Activated naive CD4-positive, alpha-beta T cell treated with anti-CD3 and anti-CD28 coated beads, Interleukin-2, amount 50 U/mL, for 72 hours (primary cell): ENCODE measurements around the gene ILF2. TPM values are rescaled to one million over a fixed set of nuclear protein-coding genes. Genes with fewer than 3 reads are reported as not detected.

Source experiments
- ATAC-seq, 2 donors: fragments of 150-1000 bp; cut with Tn5 transposase; 2 replicates each; pipeline ENCODE4 v1.10.0; 2021; ENCODE audit warnings: mild to moderate bottlenecking in 2 of 2, moderate library complexity in 2 of 2
- DNase-seq, 2 donors: peaks; one replicate each; pipeline ENCODE4 v3.0.0; 2021 to 2022; ENCODE audit warnings: low spot score in 2 of 2
- H3K27ac Mint-ChIP-seq, 2 donors: one replicate each; pipeline ENCODE4 v1.8.0; 2022; ENCODE audit warnings: mild to moderate bottlenecking in 2 of 2, mixed read lengths in 2 of 2
- H3K36me3 Mint-ChIP-seq, 2 donors: one replicate each; pipeline ENCODE4 v1.8.0; 2022; ENCODE audit warnings: mixed read lengths in 2 of 2
- H3K9me3 Mint-ChIP-seq, 2 donors: one replicate each; pipeline ENCODE4 v1.8.0; 2022; ENCODE audit warnings: mixed read lengths in 2 of 2
- total RNA-seq, 2 donors: library from RNA; stranded (reverse); gene quantifications; one replicate each; pipeline ENCODE4 v1.2.3, GENCODE V29; 2022

Gene ILF2
- total RNA-seq, 2 donors from 2014 or later, result 247 to 316 TPM

GRCh38 chr1:153662269-153662668 lies 8.5 kb downstream of the ILF2 start:
- ATAC-seq (no peak), DNase-seq (no peak)
- H3K9me3 Mint-ChIP-seq, result no peaks in the 10 kb centered on the region
- peak overlapping the region in 1 of 2 donors; percentile 4 for H3K27ac Mint-ChIP-seq
- H3K36me3 Mint-ChIP-seq, result peaks cover 31 to 33% of the 10 kb centered on the region in 2 donors

DNA sequence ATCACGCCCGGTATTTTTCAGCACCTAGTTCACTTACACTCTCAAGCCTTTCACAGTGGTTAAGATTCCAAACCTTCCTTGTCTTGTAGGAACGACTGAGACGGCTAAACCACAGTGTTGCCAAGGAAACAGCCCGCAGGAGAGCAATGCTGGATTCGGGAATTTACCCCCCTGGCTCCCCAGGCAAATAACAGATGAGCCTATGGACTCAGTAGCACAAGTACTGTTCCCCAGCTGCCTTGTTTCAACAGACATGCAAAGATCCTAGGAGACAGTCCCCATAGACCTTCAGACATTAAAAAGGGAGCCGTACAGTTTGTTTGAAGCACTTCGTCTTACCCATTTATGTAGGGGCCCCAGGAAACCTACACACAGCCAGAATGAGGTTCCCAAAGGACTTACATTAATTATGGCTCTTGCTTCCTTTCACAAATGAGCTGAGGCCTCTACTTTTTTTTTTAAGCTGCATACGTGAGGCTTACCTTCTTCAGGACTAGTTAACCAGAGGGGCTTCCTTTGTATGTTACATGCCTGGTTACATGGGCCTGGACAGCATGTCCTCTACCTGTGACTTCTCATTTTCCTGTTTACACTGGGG lies 9.6 kb downstream of the ILF2 start:
- DNase-seq, result no peak
- H3K27ac Mint-ChIP-seq, result peak overlapping the region; percentile 39 to 65
- no peaks in the 10 kb centered on the region for H3K9me3 Mint-ChIP-seq
- ATAC-seq, result no peak
- peaks cover 22 to 28% of the 10 kb centered on the region in 2 donors for H3K36me3 Mint-ChIP-seq

GRCh38 chr1:153659656-153660055 lies 11.1 kb downstream of the ILF2 start:
- ATAC-seq (no peak), DNase-seq (no peak)
- H3K27ac Mint-ChIP-seq, result peak overlapping the region; percentile 93 to 96
- H3K36me3 Mint-ChIP-seq, result peaks cover 11 to 13% of the 10 kb centered on the region in 2 donors
- no peaks in the 10 kb centered on the region for H3K9me3 Mint-ChIP-seq

GRCh38 chr1:153659175-153659534 lies 11.6 kb downstream of the ILF2 start:
- DNase-seq (no peak), ATAC-seq (peak in 1 of 2 donors; percentile 1)
- peak overlapping the region; percentile 93 to 96 for H3K27ac Mint-ChIP-seq
- H3K36me3 Mint-ChIP-seq, result peaks cover 8 to 11% of the 10 kb centered on the region in 2 donors
- no peaks in the 10 kb centered on the region for H3K9me3 Mint-ChIP-seq

GRCh38 chr1:153658400-153659174 lies 12.2 kb downstream of the ILF2 start, which contains the start of gene SNAPIN:
Gene SNAPIN, plus strand, starts transcription at chr1:153658703. Its CDS starts 41 bp downstream, at chr1:153658744.
- Mint-ChIP-seq H3K9me3 (no peaks in the 10 kb centered on the region), H3K27ac (peak within 1 kb of the TSS; percentile 93 to 96), H3K36me3 (peaks cover 6 to 11% of the 10 kb centered on the region in 2 donors)
- DNase-seq (peak; percentile 89 to 93), ATAC-seq (peak; percentile 93 to 94)

- no peak overlapping the region for H3K27ac Mint-ChIP-seq
- no peaks in the 10 kb centered on the region for H3K9me3 Mint-ChIP-seq
- peaks cover 6 to 11% of the 10 kb centered on the region in 2 donors for H3K36me3 Mint-ChIP-seq
- no peak for ATAC-seq
- peak in 1 of 2 donors; percentile 13 for DNase-seq
Measured at GRCh38 chr1:153655333-153655732, 15.5 kb downstream of the ILF2 start.

- Mint-ChIP-seq H3K9me3 (no peaks in the 10 kb centered on the region), H3K27ac (no peak overlapping the region), H3K36me3 (peaks cover 0 to under 1% of the 10 kb centered on the region in 2 donors)
- peak in 1 of 2 donors; percentile 26 for DNase-seq
- ATAC-seq, result no peak
Measured at GRCh38 chr1:153652805-153653500, 17.8 kb downstream of the ILF2 start.

GRCh38 chr1:153651771-153652170 lies 19.0 kb downstream of the ILF2 start:
- no peaks in the 10 kb centered on the region for H3K9me3 Mint-ChIP-seq
- no peak overlapping the region for H3K27ac Mint-ChIP-seq
- peaks cover 5 to 12% of the 10 kb centered on the region in 2 donors for H3K36me3 Mint-ChIP-seq
- ATAC-seq (no peak), DNase-seq (peak in 1 of 2 donors; percentile 26)

DNA sequence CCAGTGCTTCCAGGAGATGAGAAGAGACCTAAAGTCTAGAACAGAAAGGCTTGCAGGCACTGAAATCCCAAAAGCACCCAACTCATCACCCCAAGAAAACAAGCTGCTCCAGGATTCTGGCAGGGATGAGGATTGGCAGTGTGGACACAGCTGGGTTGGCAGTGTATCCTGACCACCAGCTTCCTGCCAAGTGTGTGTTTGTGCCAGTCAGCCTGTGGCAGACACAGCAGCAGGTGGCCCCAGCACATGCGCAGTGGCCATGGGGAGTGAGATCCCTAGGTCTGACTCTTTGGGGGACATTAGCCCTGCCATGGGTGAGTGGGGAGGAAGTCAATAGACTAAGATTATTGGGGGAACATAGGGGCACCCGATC lies 20.9 kb downstream of the ILF2 start:
- peak in 1 of 2 donors; percentile 52 for DNase-seq
- peaks cover 15 to 28% of the 10 kb centered on the region in 2 donors for H3K36me3 Mint-ChIP-seq
- peak overlapping the region; percentile 82 to 88 for H3K27ac Mint-ChIP-seq
- ATAC-seq, result peak; percentile 36 to 48
- no peaks in the 10 kb centered on the region for H3K9me3 Mint-ChIP-seq

DNA sequence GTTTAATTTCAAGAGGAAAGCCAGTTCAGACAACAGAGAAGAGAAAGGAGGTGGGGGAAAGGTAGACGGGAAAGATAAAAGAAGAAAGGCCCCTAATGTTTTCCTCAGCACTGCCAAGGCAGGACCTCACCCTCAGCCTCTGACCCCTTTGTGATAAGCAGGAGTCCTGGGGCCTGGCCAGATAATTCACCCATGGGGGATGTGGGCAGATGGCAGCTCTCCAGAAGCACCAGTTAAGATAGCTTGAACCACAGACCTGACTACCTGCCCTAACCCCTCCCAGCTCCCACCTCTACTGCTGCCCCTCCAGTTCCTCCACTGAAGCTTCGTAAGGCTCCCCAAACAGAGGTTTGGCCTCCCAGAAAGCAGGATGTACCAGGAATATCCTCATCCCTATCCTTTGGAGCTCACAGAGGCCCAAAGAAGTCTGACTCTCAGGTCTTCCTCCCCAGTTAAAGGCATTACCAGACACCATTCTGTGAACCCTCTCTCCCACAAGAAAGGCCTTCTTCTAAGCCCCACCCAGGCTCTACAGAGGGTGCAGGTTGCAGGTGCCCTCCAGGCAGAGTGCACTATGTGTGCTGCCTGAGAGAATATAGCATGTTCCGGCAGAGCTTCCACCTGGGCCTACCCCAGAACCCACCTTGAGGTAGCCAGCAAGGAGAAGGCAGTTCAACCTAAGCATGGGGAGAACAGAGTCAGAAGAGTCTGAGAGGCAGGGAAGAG lies 21.5 kb downstream of the ILF2 start:
- Mint-ChIP-seq H3K36me3 (peaks cover 20 to 34% of the 10 kb centered on the region in 2 donors), H3K27ac (peak overlapping the region; percentile 82 to 88), H3K9me3 (no peaks in the 10 kb centered on the region)
- ATAC-seq (peak; percentile 36 to 47), DNase-seq (peak in 1 of 2 donors; percentile 52)

- Mint-ChIP-seq H3K27ac (peak overlapping the region; percentile 61 to 82), H3K9me3 (no peaks in the 10 kb centered on the region), H3K36me3 (peaks cover 32 to 45% of the 10 kb centered on the region in 2 donors)
- no peak for ATAC-seq
- peak in 1 of 2 donors; percentile 48 for DNase-seq
Measured at GRCh38 chr1:153648000-153648643, 22.7 kb downstream of the ILF2 start.

- DNase-seq (peak in 1 of 2 donors; percentile 45), ATAC-seq (peak in 1 of 2 donors; percentile 15)
- Mint-ChIP-seq H3K9me3 (no peaks in the 10 kb centered on the region), H3K36me3 (peaks cover 35 to 53% of the 10 kb centered on the region in 2 donors), H3K27ac (peak overlapping the region; percentile 10 to 82)
Measured at GRCh38 chr1:153647346-153647714, 23.5 kb downstream of the ILF2 start.

- H3K36me3 Mint-ChIP-seq, result peaks cover 40 to 58% of the 10 kb centered on the region in 2 donors
- no peak for ATAC-seq
Measured at GRCh38 chr1:153646672-153647345, 24.0 kb downstream of the ILF2 start.

GRCh38 chr1:153643816-153644215 lies 27.0 kb downstream of the ILF2 start:
- DNase-seq (no peak), ATAC-seq (no peak)
- peak overlapping the region in 1 of 2 donors; percentile 57 for H3K27ac Mint-ChIP-seq
- H3K9me3 Mint-ChIP-seq, result no peaks in the 10 kb centered on the region
- H3K36me3 Mint-ChIP-seq, result peaks cover 48 to 69% of the 10 kb centered on the region in 2 donors

More at GRCh38 chr1:153646672-153647345, 24.0 kb downstream of the ILF2 start:
- H3K27ac Mint-ChIP-seq, result peak overlapping the region; percentile 73 to 82
- DNase-seq, result peak in 1 of 2 donors; percentile 45
- H3K9me3 Mint-ChIP-seq, result no peaks in the 10 kb centered on the region

DNA sequence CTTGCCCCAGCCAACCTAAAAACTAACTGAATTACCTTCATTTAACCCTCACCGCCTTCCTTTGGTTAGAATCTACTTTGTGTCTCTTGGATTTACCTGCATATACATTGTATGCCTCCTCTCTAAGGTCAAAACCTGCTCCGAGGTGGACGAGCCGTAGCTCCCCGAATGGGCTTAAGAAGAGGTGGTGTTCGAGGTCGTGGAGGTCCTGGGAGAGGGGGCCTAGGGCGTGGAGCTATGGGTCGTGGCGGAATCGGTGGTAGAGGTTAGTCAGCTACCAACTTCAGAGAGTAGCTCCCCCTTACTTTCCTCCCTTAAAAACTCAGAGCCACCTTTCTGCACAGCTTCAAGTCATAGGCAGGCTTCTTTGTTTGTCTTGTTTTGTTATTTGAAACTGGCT lies 27.7 kb downstream of the ILF2 start:
- H3K36me3 Mint-ChIP-seq, result peaks cover 48 to 70% of the 10 kb centered on the region in 2 donors
- peak in 1 of 2 donors; percentile 30 for DNase-seq
- peak overlapping the region; percentile 57 to 92 for H3K27ac Mint-ChIP-seq
- ATAC-seq, result no peak
- H3K9me3 Mint-ChIP-seq, result no peaks in the 10 kb centered on the region
